Measurements from ENCODE around the gene SPO11. TPM values are rescaled to one million over a fixed set of nuclear protein-coding genes. Genes with fewer than 3 reads are reported as not detected.

SPO11 gene
- total RNA-seq, 3 donors from 2014 or later (not counting 1 experiment from before 2014, with no cell fraction given), result not detected

GRCh38 chr20:57330998-57331397 is 1.4 kb downstream of the SPO11 start:
- no peak overlapping the region for H3K4me3 Mint-ChIP-seq
- 78% methylated on average over 7 of the region's 8 CpGs for WGBS (ENCODE audit: insufficient coverage)
- ATAC-seq, result no peak

DNA sequence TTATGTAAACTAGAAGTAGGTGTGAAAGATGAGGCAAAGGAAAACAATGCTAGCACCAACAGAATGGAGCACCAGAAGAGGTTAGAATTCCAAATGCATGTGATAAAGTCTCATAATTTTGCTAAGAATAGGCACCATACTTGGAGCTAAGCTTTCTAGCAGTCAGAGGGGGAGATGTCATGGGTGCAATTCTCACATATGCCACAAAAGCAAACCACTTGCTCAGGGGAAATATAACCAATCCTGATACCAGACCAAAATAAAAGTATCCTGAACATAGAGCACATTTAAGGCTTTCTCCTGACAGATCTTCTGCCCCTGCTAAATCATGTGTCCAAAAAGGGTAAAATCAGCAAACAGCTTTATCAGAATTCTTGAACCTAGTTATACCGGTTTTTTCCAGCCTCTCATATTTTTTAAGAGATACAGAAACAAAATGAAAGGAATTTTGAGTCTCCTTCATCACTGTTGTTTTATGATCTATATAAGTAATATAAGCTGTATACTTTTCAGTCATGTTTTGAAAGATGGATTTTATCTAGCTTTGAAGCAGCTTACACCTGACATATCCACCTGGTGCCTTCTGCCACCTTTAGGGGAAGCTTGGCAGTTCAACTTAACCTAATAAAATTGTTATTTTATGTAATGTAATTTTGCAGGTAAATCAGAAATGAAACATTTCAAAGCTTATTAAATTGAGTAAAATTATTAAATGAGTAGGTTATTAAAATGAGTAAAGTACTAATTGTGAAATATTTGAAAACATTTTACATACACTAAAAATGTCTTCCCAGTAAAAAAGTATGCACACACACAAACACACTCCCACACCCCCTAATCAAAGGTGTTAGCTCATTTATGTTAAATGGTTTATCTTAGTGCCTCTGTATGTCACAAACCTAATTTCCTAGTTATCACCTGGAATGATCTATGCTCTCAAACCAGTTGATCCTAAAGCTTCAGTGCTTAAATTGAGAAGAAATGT is 2.8 kb downstream of the SPO11 start:
- no peak overlapping the region for H3K4me3 ChIP-seq (ENCODE audit: low read length)
- no peak for TF ChIP-seq CTCF (IDR thresholded peaks at IDR 0.05)
- DNase-seq, result no peak
- ATAC-seq, result peak; percentile 64 to 88 (median 70)
- intact Hi-C loops (cut with micrococcal nuclease), result no loop called here
- H3K4me1 Mint-ChIP-seq, result peaks cover 6 to 7% of the 10 kb centered on the region in 2 donors
- no peak overlapping the region for H3K27ac ChIP-seq (ENCODE audit: low read length)
- no peaks in the 10 kb centered on the region for H3K36me3 ChIP-seq (ENCODE audit: control insufficient read depth, insufficient read depth, low read length)
- H3K27ac Mint-ChIP-seq, result no peak overlapping the region
- H3K36me3 Mint-ChIP-seq, result no peaks in the 10 kb centered on the region
- no peak overlapping the region for H3K4me3 Mint-ChIP-seq
- no peaks in the 10 kb centered on the region for H3K9me3 ChIP-seq (ENCODE audit: control insufficient read depth, insufficient read depth, low read length)
- H3K9me3 Mint-ChIP-seq, result no peaks in the 10 kb centered on the region
- no CpG with 5 or more reads among the region's 1 CpG for WGBS (ENCODE audit: insufficient coverage)
- peaks cover 20% of the 10 kb centered on the region for H3K27me3 ChIP-seq (ENCODE audit: control insufficient read depth, insufficient read depth, low read length)
- H3K4me1 ChIP-seq (ENCODE audit: control insufficient read depth, insufficient read depth, low read length), result no peaks in the 10 kb centered on the region
- H3K27me3 Mint-ChIP-seq (ENCODE audit: low read depth in 2 of 2), result peaks cover 17 to 45% of the 10 kb centered on the region in 2 donors

More at GRCh38 chr20:57330998-57331397, 1.4 kb downstream of the SPO11 start:
- Histone ChIP-seq H3K4me1 (ENCODE audit: control insufficient read depth, insufficient read depth, low read length) (no peaks in the 10 kb centered on the region), H3K4me3 (ENCODE audit: low read length) (no peak overlapping the region), H3K36me3 (ENCODE audit: control insufficient read depth, insufficient read depth, low read length) (no peaks in the 10 kb centered on the region), H3K27me3 (ENCODE audit: control insufficient read depth, insufficient read depth, low read length) (peaks cover 18% of the 10 kb centered on the region), H3K9me3 (ENCODE audit: control insufficient read depth, insufficient read depth, low read length) (no peaks in the 10 kb centered on the region), H3K27ac (ENCODE audit: low read length) (no peak overlapping the region)
- no peak for DNase-seq
- Mint-ChIP-seq H3K36me3 (no peaks in the 10 kb centered on the region), H3K9me3 (no peaks in the 10 kb centered on the region), H3K27ac (no peak overlapping the region), H3K4me1 (peaks cover 6 to 7% of the 10 kb centered on the region in 2 donors), H3K27me3 (ENCODE audit: low read depth in 2 of 2) (peaks cover 16 to 50% of the 10 kb centered on the region in 2 donors)
- intact Hi-C loops (cut with micrococcal nuclease), result no loop called here
- no peak for TF ChIP-seq CTCF (IDR thresholded peaks at IDR 0.05)

GRCh38 chr20:57335392-57335791 is 5.8 kb downstream of the SPO11 start:
- Histone ChIP-seq H3K36me3 (ENCODE audit: control insufficient read depth, insufficient read depth, low read length) (no peaks in the 10 kb centered on the region), H3K27ac (ENCODE audit: low read length) (no peak overlapping the region), H3K4me3 (ENCODE audit: low read length) (no peak overlapping the region), H3K9me3 (ENCODE audit: control insufficient read depth, insufficient read depth, low read length) (no peaks in the 10 kb centered on the region), H3K27me3 (ENCODE audit: control insufficient read depth, insufficient read depth, low read length) (peaks cover 22% of the 10 kb centered on the region), H3K4me1 (ENCODE audit: control insufficient read depth, insufficient read depth, low read length) (no peaks in the 10 kb centered on the region)
- 94% methylated on average over 2 of the region's 2 CpGs for WGBS (ENCODE audit: insufficient coverage)
- Mint-ChIP-seq H3K27me3 (ENCODE audit: low read depth in 2 of 2) (peaks cover 17 to 35% of the 10 kb centered on the region in 2 donors), H3K9me3 (no peaks in the 10 kb centered on the region), H3K4me3 (no peak overlapping the region), H3K4me1 (peaks cover 6 to 7% of the 10 kb centered on the region in 2 donors), H3K36me3 (no peaks in the 10 kb centered on the region), H3K27ac (no peak overlapping the region)
- ATAC-seq, result no peak
- DNase-seq, result no peak
- TF ChIP-seq CTCF (IDR thresholded peaks at IDR 0.05), result no peak
- intact Hi-C loops (cut with micrococcal nuclease), result no loop called here

Data from natural killer cell (primary cell).